ENCODE measurements around the gene CCNK.

DNA sequence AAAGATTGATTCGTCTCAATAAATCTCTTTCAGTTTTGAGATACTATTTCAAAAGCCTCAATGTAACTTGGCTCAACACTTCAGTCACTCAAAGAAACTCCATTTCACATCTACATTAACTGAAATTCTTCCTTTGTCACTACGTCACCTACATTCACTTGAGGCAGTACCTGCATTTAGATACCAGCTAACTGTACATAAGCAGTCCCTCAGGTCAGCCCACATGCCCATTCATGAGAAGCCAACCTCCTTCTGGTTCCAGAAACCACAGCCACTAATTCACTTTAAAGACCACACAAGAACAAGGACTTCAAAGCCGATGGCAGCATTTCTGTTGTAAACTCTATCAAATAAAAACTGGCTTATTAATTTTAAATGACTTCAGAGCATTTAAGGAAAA, 43.5 kb upstream of the CCNK start:
- TF ChIP-seq, protein P1, sequence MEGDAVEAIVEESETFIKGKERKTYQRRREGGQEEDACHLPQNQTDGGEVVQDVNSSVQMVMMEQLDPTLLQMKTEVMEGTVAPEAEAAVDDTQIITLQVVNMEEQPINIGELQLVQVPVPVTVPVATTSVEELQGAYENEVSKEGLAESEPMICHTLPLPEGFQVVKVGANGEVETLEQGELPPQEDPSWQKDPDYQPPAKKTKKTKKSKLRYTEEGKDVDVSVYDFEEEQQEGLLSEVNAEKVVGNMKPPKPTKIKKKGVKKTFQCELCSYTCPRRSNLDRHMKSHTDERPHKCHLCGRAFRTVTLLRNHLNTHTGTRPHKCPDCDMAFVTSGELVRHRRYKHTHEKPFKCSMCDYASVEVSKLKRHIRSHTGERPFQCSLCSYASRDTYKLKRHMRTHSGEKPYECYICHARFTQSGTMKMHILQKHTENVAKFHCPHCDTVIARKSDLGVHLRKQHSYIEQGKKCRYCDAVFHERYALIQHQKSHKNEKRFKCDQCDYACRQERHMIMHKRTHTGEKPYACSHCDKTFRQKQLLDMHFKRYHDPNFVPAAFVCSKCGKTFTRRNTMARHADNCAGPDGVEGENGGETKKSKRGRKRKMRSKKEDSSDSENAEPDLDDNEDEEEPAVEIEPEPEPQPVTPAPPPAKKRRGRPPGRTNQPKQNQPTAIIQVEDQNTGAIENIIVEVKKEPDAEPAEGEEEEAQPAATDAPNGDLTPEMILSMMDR (conservative IDR thresholded peaks at IDR 0.05) = no peak
- no peak for TF ChIP-seq EZH2 (IDR thresholded peaks at IDR 0.05; ENCODE audit: low read depth)
